H7 (cell line): ENCODE results near the gene DHRS1. TPM values are rescaled to one million over a fixed set of nuclear protein-coding genes. Genes with fewer than 3 reads are reported as not detected.

Experiments
- DNase-seq: peaks from one replicate; pipeline ENCODE4 v3.0.0; 2012
- H3K27me3 ChIP-seq: 2 replicates; pipeline ENCODE4 v1.6.0; 2011; ENCODE audit warnings: mild to moderate bottlenecking, low read length; ENCODE audit not compliant: control insufficient read depth, insufficient read depth
- H3K36me3 ChIP-seq: replicated peaks from 2 replicates; pipeline ENCODE4 v1.5.1; 2011; ENCODE audit warnings: low read length; ENCODE audit not compliant: control insufficient read depth, insufficient read depth
- H3K4me3 ChIP-seq: 2 replicates; pipeline ENCODE4 v1.5.1; 2011; ENCODE audit warnings: low read depth, mild to moderate bottlenecking, control low read depth, low read length, moderate library complexity; ENCODE audit not compliant: insufficient read depth
- total RNA-seq: library from RNA; depleted of rRNA; stranded (reverse); fragments of >200 nt; shearing (Covaris generic); gene quantifications from 2 replicates; pipeline ENCODE4 v1.2.3, GENCODE V29; 2014

DHRS1 gene
- total RNA-seq, 1 experiment from 2014 or later: 18.8 TPM

- Histone ChIP-seq H3K4me3 (no peak overlapping the region), H3K36me3 (no peaks in the 10 kb centered on the region), H3K27me3 (no peaks in the 10 kb centered on the region)
- no peak for DNase-seq
These were observed 26.1 kb downstream of the DHRS1 start for GRCh38 chr14:24273422-24273998.

GRCh38 chr14:24272467-24272866 lies 27.1 kb downstream of the DHRS1 start:
- no peak for DNase-seq
- H3K36me3 ChIP-seq: no peaks in the 10 kb centered on the region; the same call in 1 of the 2 replicates
- no peak overlapping the region for H3K4me3 ChIP-seq
- H3K27me3 ChIP-seq: no peaks in the 10 kb centered on the region

GRCh38 chr14:24271834-24272263 lies 27.7 kb downstream of the DHRS1 start:
- DNase-seq: no peak
- no peaks in the 10 kb centered on the region for H3K27me3 ChIP-seq
- H3K36me3 ChIP-seq: peaks cover 2% of the 10 kb centered on the region; the same call in 1 of the 2 replicates
- peak overlapping the region; percentile 89 for H3K4me3 ChIP-seq

- no peaks in the 10 kb centered on the region for H3K27me3 ChIP-seq
- peaks cover 2% of the 10 kb centered on the region; the same call in 1 of the 2 replicates for H3K36me3 ChIP-seq
- H3K4me3 ChIP-seq: peak within 1 kb of the TSS; percentile 89
- DNase-seq: peak; percentile 99
These were observed 28.3 kb downstream of the DHRS1 start, which contains the start of gene RABGGTA for GRCh38 chr14:24271134-24271833. TSS of gene RABGGTA (minus strand) at chr14:24271597. CDS start at chr14:24271115, 482 bp downstream.

GRCh38 chr14:24270537-24271133 lies 28.9 kb downstream of the DHRS1 start:
- DNase-seq: no peak
- peak overlapping the region; percentile 89 for H3K4me3 ChIP-seq
- H3K36me3 ChIP-seq: peaks cover 2% of the 10 kb centered on the region; the same call in 1 of the 2 replicates
- no peaks in the 10 kb centered on the region for H3K27me3 ChIP-seq

GRCh38 chr14:24269910-24270536 lies 29.6 kb downstream of the DHRS1 start:
- no peaks in the 10 kb centered on the region for H3K27me3 ChIP-seq
- H3K4me3 ChIP-seq: no peak overlapping the region
- H3K36me3 ChIP-seq: peaks cover 2% of the 10 kb centered on the region; the same call in 1 of the 2 replicates
- DNase-seq: no peak

GRCh38 chr14:24269368-24269767 lies 30.2 kb downstream of the DHRS1 start:
- Histone ChIP-seq H3K36me3 (peaks cover 2% of the 10 kb centered on the region; the same call in 1 of the 2 replicates), H3K4me3 (no peak overlapping the region), H3K27me3 (no peaks in the 10 kb centered on the region)
- no peak for DNase-seq

- Histone ChIP-seq H3K36me3 (peaks cover 2% of the 10 kb centered on the region; the same call in 1 of the 2 replicates), H3K27me3 (no peaks in the 10 kb centered on the region), H3K4me3 (no peak overlapping the region)
- DNase-seq: no peak
These were observed 31.4 kb downstream of the DHRS1 start for GRCh38 chr14:24268225-24268624.

GRCh38 chr14:24267516-24267915 lies 32.1 kb downstream of the DHRS1 start:
- H3K4me3 ChIP-seq: no peak overlapping the region
- H3K36me3 ChIP-seq: peaks cover 2% of the 10 kb centered on the region; the same call in 1 of the 2 replicates
- no peak for DNase-seq
- no peaks in the 10 kb centered on the region for H3K27me3 ChIP-seq

GRCh38 chr14:24266344-24267244 lies 33.0 kb downstream of the DHRS1 start:
- Histone ChIP-seq H3K36me3 (peaks cover 2% of the 10 kb centered on the region; the same call in 1 of the 2 replicates), H3K4me3 (no peak overlapping the region), H3K27me3 (no peaks in the 10 kb centered on the region)
- DNase-seq: no peak

GRCh38 chr14:24264298-24264697 lies 35.3 kb downstream of the DHRS1 start:
- Histone ChIP-seq H3K4me3 (no peak overlapping the region), H3K27me3 (no peaks in the 10 kb centered on the region), H3K36me3 (peaks cover 2% of the 10 kb centered on the region; the same call in 1 of the 2 replicates)
- DNase-seq: no peak

GRCh38 chr14:24263848-24264247 lies 35.7 kb downstream of the DHRS1 start:
- Histone ChIP-seq H3K36me3 (peaks cover 2% of the 10 kb centered on the region; the same call in 1 of the 2 replicates), H3K27me3 (no peaks in the 10 kb centered on the region), H3K4me3 (no peak overlapping the region)
- DNase-seq: no peak

- peak; percentile 84 for DNase-seq
- Histone ChIP-seq H3K36me3 (peaks cover 2% of the 10 kb centered on the region; the same call in 1 of the 2 replicates), H3K4me3 (no peak within 1 kb of the TSS), H3K27me3 (no peaks in the 10 kb centered on the region)
These were observed 36.5 kb downstream of the DHRS1 start, which contains the start of gene TGM1 for GRCh38 chr14:24262821-24263733. TSS of gene TGM1 (minus strand) at chr14:24263177. CDS start at chr14:24262352, 825 bp downstream.
